HFFc6 (cell line): ENCODE data around the gene P2RY10. TPM values are rescaled to one million over a fixed set of nuclear protein-coding genes. Genes with fewer than 3 reads are reported as not detected.
"Not testable (repeated sequence)": the region's sequence is repeated elsewhere in the genome, so short reads cannot be mapped to it uniquely, and the experiment has no call there.

Experiments used
- DNase-seq: peaks from one replicate; pipeline ENCODE4 v3.0.0-alpha.2; 2018
- H3K27ac Mint-ChIP-seq: 2 replicates; pipeline ENCODE4 v1.8.0; 2020; ENCODE audit warnings: mild to moderate bottlenecking, mixed read lengths
- H3K27me3 Mint-ChIP-seq: 2 replicates; pipeline ENCODE4 v1.8.0; 2021; ENCODE audit warnings: mild to moderate bottlenecking, moderate library complexity, mixed read lengths; ENCODE audit not compliant: insufficient read depth
- H3K36me3 Mint-ChIP-seq: 2 replicates; pipeline ENCODE4 v1.8.0; 2021; ENCODE audit warnings: low read depth, mixed read lengths
- H3K4me1 Mint-ChIP-seq: 2 replicates; pipeline ENCODE4 v1.8.0; 2020; ENCODE audit warnings: low read depth, mixed read lengths
- H3K4me3 Mint-ChIP-seq: 2 replicates; pipeline ENCODE4 v1.8.0; 2020; ENCODE audit warnings: mild to moderate bottlenecking, moderate library complexity, mixed read lengths
- H3K9me3 Mint-ChIP-seq: 2 replicates; pipeline ENCODE4 v1.8.0; 2020; ENCODE audit warnings: mild to moderate bottlenecking, mixed read lengths
- CTCF ChIP-seq: fragments of 200-600 bp; sonication (generic); IDR thresholded peaks from 2 replicates; pipeline ENCODE4 v1.5.0; 2021; ENCODE audit warnings: antibody characterized with exemption, mild to moderate bottlenecking
- microRNA-seq: library from miRNA; unstranded; fragments of <30 nt; microRNA quantifications from one replicate; pipeline ENCODE4, GENCODE V29; 2019
- total RNA-seq, 6 experiments: library from RNA; stranded (reverse); fragmentation: NEBNext Ultra II Directional; extraction: Animal tissue kit (Norgen Biotek cat#: 25700); gene quantifications; 2 replicates in 1 of 6; 3 replicates in 5 of 6; pipeline ENCODE4 v1.2.3, GENCODE V29; 2021

The P2RY10 gene
- total RNA-seq, 6 experiments from 2014 or later, result not detected

GRCh38 chrX:78997870-78998558 lies 52.8 kb downstream of the P2RY10 start:
- no peak overlapping the region for H3K27ac Mint-ChIP-seq
- H3K4me3 Mint-ChIP-seq, result no peak overlapping the region
- no peaks in the 10 kb centered on the region for H3K36me3 Mint-ChIP-seq
- no peaks in the 10 kb centered on the region for H3K4me1 Mint-ChIP-seq
- H3K9me3 Mint-ChIP-seq, result peaks cover 8% of the 10 kb centered on the region
- no peak for TF ChIP-seq CTCF
- no peaks in the 10 kb centered on the region for H3K27me3 Mint-ChIP-seq
- no peak for DNase-seq

GRCh38 chrX:79007540-79007939 lies 62.3 kb downstream of the P2RY10 start:
- not testable (repeated sequence) for H3K4me1 Mint-ChIP-seq, H3K4me3 Mint-ChIP-seq, H3K27me3 Mint-ChIP-seq, H3K36me3 Mint-ChIP-seq, DNase-seq, H3K27ac Mint-ChIP-seq
- peaks cover 13% of the 10 kb centered on the region for H3K9me3 Mint-ChIP-seq

Small RNA genes lying within 50 kb of the gene (microRNA-seq; reads per million reads assigned to microRNA genes)
- gene MIR4328, result not detected

Other genes starting within 250 kb of the P2RY10 start
- not detected for gene LPAR4, start 197.7 kb upstream of the P2RY10 start, total RNA-seq
- gene GPR174, start 199.3 kb downstream of the P2RY10 start, total RNA-seq, result not detected